ENCODE measurements around the gene TSHZ2.

The TSHZ2 gene

GRCh38 chr20:52972190-52972937 is at the start of gene TSHZ2:
TSHZ2 (plus strand) TSS chr20:52972358; CDS start chr20:52973294, 936 bp downstream.
- peak; percentile 82 for DNase-seq

GRCh38 chr20:52922436-52922835 is 49.7 kb upstream of the TSHZ2 start:
- DNase-seq, result no peak

GRCh38 chr20:52923123-52923937 is 48.8 kb upstream of the TSHZ2 start:
- DNase-seq, result no peak

- DNase-seq, result no peak
Observed at GRCh38 chr20:52924411-52925271, 47.5 kb upstream of the TSHZ2 start.

- DNase-seq, result no peak
Observed at GRCh38 chr20:52926505-52926904, 45.7 kb upstream of the TSHZ2 start.

- no peak for DNase-seq
Observed at GRCh38 chr20:52933867-52934266, 38.3 kb upstream of the TSHZ2 start.

GRCh38 chr20:52936351-52937340 is 35.5 kb upstream of the TSHZ2 start:
- DNase-seq, result no peak

GRCh38 chr20:52937591-52938100 is 34.5 kb upstream of the TSHZ2 start:
- no peak for DNase-seq

- no peak for DNase-seq
Observed at GRCh38 chr20:52939141-52939540, 33.0 kb upstream of the TSHZ2 start.

GRCh38 chr20:52941808-52942207 is 30.4 kb upstream of the TSHZ2 start:
- no peak for DNase-seq

- DNase-seq, result no peak
Observed at GRCh38 chr20:52943185-52943841, 28.8 kb upstream of the TSHZ2 start.

GRCh38 chr20:52945268-52945667 is 26.9 kb upstream of the TSHZ2 start:
- DNase-seq, result no peak

GRCh38 chr20:52945862-52946522 is 26.2 kb upstream of the TSHZ2 start:
- DNase-seq, result no peak

GRCh38 chr20:52948491-52948890 is 23.7 kb upstream of the TSHZ2 start:
- no peak for DNase-seq

GRCh38 chr20:52953020-52953419 is 19.1 kb upstream of the TSHZ2 start:
- DNase-seq, result no peak

GRCh38 chr20:52954849-52955248 is 17.3 kb upstream of the TSHZ2 start:
- DNase-seq, result no peak

GRCh38 chr20:52958211-52958610 is 13.9 kb upstream of the TSHZ2 start:
- no peak for DNase-seq

GRCh38 chr20:52959125-52959524 is 13.0 kb upstream of the TSHZ2 start:
- no peak for DNase-seq

GRCh38 chr20:52962183-52962582 is 10.0 kb upstream of the TSHZ2 start:
- DNase-seq, result no peak

- DNase-seq, result no peak
Observed at GRCh38 chr20:52963131-52963530, 9.0 kb upstream of the TSHZ2 start.

GRCh38 chr20:52964131-52964530 is 8.0 kb upstream of the TSHZ2 start:
- DNase-seq, result no peak

All from activated effector memory CD4-positive, alpha-beta T cell treated with anti-CD3 and anti-CD28 coated beads, Interleukin-2, amount 50 U/mL, for 16 hours (primary cell).